Common myeloid progenitor, CD34-positive (primary cell): Measurements from ENCODE around the gene LYPD1.

Experiments
- CTCF ChIA-PET: fragments of 350-600 bp; sonication (Branson Sonifier 250); formaldehyde crosslinking; loops from one replicate; lab custom pipeline; 2021; ENCODE audit warnings: antibody characterized with exemption; lab: Charles Lee
- POLR2A ChIA-PET: fragments of 350-600 bp; sonication (Branson Sonifier 250); formaldehyde crosslinking; loops from one replicate; lab custom pipeline; 2021; ENCODE audit warnings: antibody characterized with exemption; lab: Charles Lee
- DNase-seq, 3 donors: peaks; one replicate each; pipeline versions ENCODE4 v3.0.0 to v3.0.0-alpha.2; 2013
- H3K27ac ChIP-seq, 2 experiments: 1 replicate in 1 of 2; 2 replicates in 1 of 2; pipeline ENCODE4 v1.7.0; 2013; ENCODE audit warnings: inconsistent platforms in 2 of 2, low read length in 2 of 2, mild to moderate bottlenecking in 2 of 2, low read depth in 1 of 2, moderate library complexity in 1 of 2; ENCODE audit not compliant: severe bottlenecking in 2 of 2, insufficient read depth in 1 of 2, poor library complexity in 1 of 2
- H3K27me3 ChIP-seq, 5 experiments: replicated peaks in 2 of 5; 1 replicate in 3 of 5; 2 replicates in 2 of 5; pipeline versions ENCODE4 v1.6.1 to v1.7.0; 2013; ENCODE audit warnings: low read length in 4 of 5, mild to moderate bottlenecking in 2 of 5, moderate library complexity in 2 of 5, inconsistent platforms in 1 of 5; ENCODE audit not compliant: insufficient read depth in 5 of 5, control insufficient read depth in 4 of 5
- H3K36me3 ChIP-seq, 4 experiments: 1 replicate in 2 of 4; 2 replicates in 2 of 4; pipeline versions ENCODE4 v1.6.1 to v1.7.0; 2013; ENCODE audit warnings: low read length in 3 of 4, control low read depth in 1 of 4, mild to moderate bottlenecking in 1 of 4; ENCODE audit not compliant: control insufficient read depth in 4 of 4, insufficient read depth in 4 of 4
- H3K4me1 ChIP-seq, 4 experiments: 1 replicate in 3 of 4; 2 replicates in 1 of 4; pipeline versions ENCODE4 v1.6.1 to v1.7.1; 2013; ENCODE audit warnings: low read length in 3 of 4, mild to moderate bottlenecking in 3 of 4, control low read depth in 1 of 4, inconsistent platforms in 1 of 4, moderate library complexity in 1 of 4; ENCODE audit not compliant: control insufficient read depth in 4 of 4, insufficient read depth in 4 of 4; ENCODE audit errors: control extremely low read depth in 1 of 4
- H3K4me3 ChIP-seq, 7 experiments: 1 replicate in 4 of 7; 2 replicates in 3 of 7; pipeline versions ENCODE4 v1.5.1 to v1.7.0; 2013; ENCODE audit warnings: mild to moderate bottlenecking in 7 of 7, low read length in 6 of 7, moderate library complexity in 6 of 7, inconsistent platforms in 2 of 7, low read depth in 2 of 7, control low read depth in 1 of 7; ENCODE audit not compliant: insufficient read depth in 4 of 7, control insufficient read depth in 1 of 7; ENCODE audit errors: extremely low read depth in 1 of 7
- H3K9me3 ChIP-seq, 5 experiments: 1 replicate in 4 of 5; 2 replicates in 1 of 5; pipeline versions ENCODE4 v1.6.1 to v1.7.1; 2013; ENCODE audit warnings: low read length in 4 of 5, mild to moderate bottlenecking in 2 of 5, inconsistent platforms in 1 of 5, low read depth in 1 of 5, moderate library complexity in 1 of 5; ENCODE audit not compliant: control insufficient read depth in 4 of 5, insufficient read depth in 2 of 5; ENCODE audit errors: control extremely low read depth in 1 of 5
- WGBS: methylation state at CpG from one replicate; pipeline ENCODE4 v1.1.5; 2013; ENCODE audit not compliant: insufficient coverage; 5-methylcytosine and 5-hydroxymethylcytosine counted together

The LYPD1 gene

DNA sequence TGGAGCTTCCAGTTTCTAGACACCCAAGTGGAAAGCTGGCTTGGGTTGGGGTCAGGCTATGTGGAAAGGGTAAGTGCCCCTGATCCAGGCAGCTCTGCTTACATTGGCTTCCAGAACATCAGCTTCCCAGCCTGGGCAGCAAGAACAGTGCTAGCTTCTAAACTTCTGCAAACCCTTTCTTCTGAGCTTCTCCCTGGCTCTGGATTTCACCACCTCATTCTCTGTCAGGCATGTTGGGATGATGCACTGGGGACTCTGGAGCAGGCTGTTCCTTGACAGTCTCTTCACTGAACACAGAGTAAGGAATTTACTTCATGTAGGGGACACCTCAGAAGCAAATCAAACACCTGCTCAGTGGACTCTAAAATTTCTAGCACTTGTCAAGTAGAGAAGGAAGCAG is 72.8 kb downstream of the LYPD1 start:
- Histone ChIP-seq H3K27ac (no peak overlapping the region), H3K4me1 (no peaks in the 10 kb centered on the region), H3K9me3 (peaks cover 0 to 4% (median 2%) of the 10 kb centered on the region in 5 experiments), H3K4me3 (no peak overlapping the region), H3K27me3 (peaks cover 0 to 4% (median 0%) of the 10 kb centered on the region in 5 experiments), H3K36me3 (no peaks in the 10 kb centered on the region)
- POLR2A ChIA-PET: no interaction called here
- no peak for DNase-seq
- CTCF ChIA-PET: no interaction called here

- ChIA-PET CTCF (no interaction called here), POLR2A (no interaction called here)
- no peak overlapping the region for H3K27ac ChIP-seq
- no peak overlapping the region for H3K4me3 ChIP-seq
- no peak for DNase-seq
- peaks cover 0 to 4% (median 2%) of the 10 kb centered on the region in 5 experiments for H3K9me3 ChIP-seq
- peaks cover 0 to 4% (median 0%) of the 10 kb centered on the region in 5 experiments for H3K27me3 ChIP-seq
- H3K36me3 ChIP-seq: no peaks in the 10 kb centered on the region
- WGBS: 75% methylated on average over 1 of the region's 2 CpGs
- H3K4me1 ChIP-seq: no peaks in the 10 kb centered on the region
These were observed 74.3 kb downstream of the LYPD1 start for GRCh38 chr2:132595693-132596092.

DNA sequence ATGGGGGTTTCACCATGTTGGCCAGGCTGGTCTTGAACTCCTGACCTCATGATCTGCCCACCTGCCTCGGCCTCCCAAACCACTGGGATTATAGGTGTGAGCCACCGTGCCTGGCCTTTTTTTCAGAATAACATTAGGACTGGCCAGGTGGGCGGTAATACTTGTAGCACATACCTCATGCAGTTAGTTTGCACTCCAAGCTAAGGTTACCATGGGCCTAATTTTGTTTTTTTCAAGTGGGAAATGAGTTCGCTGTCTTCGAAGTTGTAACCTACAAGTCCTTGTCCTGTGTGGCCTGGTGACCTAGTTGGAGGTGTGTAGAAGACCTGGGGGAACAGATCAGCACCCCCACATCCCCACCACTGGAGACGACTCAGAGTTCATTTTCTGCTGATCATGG is 74.8 kb downstream of the LYPD1 start:
- no peak for DNase-seq
- 93% methylated on average over 3 of the region's 6 CpGs for WGBS
- H3K4me1 ChIP-seq: no peaks in the 10 kb centered on the region
- no peak overlapping the region for H3K27ac ChIP-seq
- H3K27me3 ChIP-seq: peaks cover 0 to 4% (median 0%) of the 10 kb centered on the region in 5 experiments
- H3K4me3 ChIP-seq: no peak overlapping the region
- ChIA-PET POLR2A (no interaction called here), CTCF (no interaction called here)
- H3K36me3 ChIP-seq: no peaks in the 10 kb centered on the region
- peaks cover 0 to 4% (median 2%) of the 10 kb centered on the region in 5 experiments for H3K9me3 ChIP-seq
